ENCODE results near the gene COL15A1.

Gene COL15A1

DNA sequence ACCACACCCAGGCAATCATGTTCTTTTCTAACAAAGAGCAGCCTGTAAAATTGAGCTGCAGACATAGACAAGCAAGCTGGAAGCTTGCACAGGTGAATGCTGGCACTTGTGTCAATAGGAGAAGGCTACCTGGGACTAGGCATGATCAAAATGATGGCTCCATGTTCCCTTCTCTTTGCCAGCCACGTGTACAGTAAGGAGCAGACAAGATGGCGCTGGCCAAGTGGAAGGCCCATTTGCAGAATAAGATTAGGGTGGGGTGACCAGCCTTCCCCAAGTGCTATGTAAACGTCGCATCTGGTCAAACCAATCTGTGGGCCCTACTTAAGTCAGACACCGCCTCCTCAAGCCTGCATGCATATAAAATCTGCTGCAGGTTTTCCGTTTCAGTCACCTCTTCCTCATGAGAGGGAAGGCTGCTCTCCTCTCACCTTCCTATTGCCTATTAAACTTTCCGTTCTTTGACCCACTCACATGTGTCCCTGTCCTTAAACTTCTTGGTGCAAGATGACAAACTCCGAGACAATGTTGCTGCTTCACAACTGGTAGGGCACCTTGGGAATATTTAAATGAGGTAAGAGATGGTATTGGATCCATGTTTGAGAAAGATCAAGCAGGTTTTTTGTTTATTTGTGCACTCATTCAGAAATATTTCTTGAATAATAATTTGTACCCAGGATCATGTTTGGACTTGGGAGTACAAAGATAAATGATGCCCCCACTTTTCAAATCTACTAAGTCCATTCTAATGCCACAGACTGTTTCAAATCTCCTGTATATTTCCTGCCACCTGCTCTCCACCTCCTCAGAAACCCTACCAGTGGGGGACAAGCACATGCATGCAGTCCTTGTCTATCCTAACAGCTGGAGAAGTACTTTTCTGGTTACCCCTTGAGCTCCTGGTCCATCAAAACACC lies 130.5 kb downstream of the COL15A1 start:
- TF ChIP-seq, protein P1, sequence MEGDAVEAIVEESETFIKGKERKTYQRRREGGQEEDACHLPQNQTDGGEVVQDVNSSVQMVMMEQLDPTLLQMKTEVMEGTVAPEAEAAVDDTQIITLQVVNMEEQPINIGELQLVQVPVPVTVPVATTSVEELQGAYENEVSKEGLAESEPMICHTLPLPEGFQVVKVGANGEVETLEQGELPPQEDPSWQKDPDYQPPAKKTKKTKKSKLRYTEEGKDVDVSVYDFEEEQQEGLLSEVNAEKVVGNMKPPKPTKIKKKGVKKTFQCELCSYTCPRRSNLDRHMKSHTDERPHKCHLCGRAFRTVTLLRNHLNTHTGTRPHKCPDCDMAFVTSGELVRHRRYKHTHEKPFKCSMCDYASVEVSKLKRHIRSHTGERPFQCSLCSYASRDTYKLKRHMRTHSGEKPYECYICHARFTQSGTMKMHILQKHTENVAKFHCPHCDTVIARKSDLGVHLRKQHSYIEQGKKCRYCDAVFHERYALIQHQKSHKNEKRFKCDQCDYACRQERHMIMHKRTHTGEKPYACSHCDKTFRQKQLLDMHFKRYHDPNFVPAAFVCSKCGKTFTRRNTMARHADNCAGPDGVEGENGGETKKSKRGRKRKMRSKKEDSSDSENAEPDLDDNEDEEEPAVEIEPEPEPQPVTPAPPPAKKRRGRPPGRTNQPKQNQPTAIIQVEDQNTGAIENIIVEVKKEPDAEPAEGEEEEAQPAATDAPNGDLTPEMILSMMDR (IDR thresholded peaks at IDR 0.05), result no peak
- H3K4me3 ChIP-seq, result no peak overlapping the region
- DNase-seq (ENCODE audit: low spot score), result no peak
- H3K27ac ChIP-seq, result no peak overlapping the region

DNA sequence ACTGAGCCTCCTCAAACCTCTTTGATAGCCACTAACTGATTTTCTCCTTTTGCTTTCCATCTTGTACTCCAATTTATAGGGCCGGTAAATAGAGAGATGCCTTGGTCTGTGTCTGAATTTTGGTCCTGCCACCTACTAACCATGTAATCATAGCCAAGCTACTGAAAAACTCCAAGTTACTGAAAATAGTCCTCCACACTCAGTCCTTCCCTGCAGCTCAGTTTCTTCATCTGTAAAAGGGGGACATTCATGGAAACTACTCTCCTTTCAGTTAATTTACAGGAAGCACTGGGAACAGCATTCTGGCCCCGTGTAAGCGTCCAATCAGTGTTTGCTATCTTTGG lies 131.2 kb downstream of the COL15A1 start:
- DNase-seq (ENCODE audit: low spot score), result no peak
- peak overlapping the region in 1 of 2 donors; percentile 43 for H3K27ac ChIP-seq
- TF ChIP-seq, protein P1 (IDR thresholded peaks at IDR 0.05), result no peak
- no peak overlapping the region for H3K4me3 ChIP-seq

DNA sequence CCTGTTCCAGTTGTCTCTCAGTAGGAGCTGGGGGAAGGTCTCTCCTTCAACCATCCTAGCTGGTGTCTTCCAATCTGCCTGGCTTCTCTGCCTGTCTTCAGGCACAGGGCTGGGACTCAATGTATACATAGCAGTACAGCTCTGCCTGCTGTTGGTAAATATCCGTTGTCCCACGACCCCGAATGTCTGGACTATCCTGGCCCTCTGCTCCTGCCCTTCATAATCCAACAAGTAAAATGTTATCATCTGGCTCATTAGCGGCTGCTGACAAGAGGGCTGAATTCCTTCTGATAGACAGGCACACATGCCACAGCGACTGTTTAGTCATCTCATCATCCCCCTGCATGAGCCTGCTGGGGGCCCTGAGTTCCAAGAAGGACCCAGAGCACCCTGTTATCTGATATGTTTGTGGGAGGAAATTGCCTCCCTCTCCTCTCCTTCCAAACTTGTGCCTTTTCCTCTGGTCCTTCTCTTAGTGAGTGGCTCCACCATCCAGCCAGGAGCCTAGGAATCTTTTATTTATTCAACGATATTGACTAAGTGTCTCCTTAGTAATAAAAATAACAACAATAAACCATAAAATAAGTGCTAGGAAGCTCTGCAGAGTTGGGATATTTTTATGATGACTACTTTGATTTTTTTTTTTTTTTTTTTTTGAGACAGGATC lies 131.7 kb downstream of the COL15A1 start:
- TF ChIP-seq, protein P1 (IDR thresholded peaks at IDR 0.05), result no peak
- no peak overlapping the region for H3K4me3 ChIP-seq
- DNase-seq (ENCODE audit: low spot score), result no peak
- H3K27ac ChIP-seq, result peak overlapping the region; percentile 20 to 43

DNA sequence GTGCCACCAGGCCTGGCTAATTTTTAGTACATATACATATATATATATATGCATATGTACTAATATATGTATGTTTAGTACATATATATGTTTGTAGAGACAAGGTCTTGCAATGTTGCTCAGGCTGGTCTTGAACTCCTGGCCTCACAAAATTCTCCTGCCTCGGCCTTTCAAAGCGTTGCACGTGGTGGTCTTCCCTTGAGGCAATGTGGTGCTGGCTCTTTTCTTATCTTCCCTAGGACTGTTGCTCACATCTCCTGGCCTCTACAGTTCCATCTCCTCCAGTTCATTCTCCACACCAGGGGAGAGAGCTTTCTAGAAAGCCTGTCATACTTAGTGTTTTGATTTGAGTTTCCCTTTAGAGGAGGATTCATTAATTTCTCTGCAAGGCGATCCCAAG lies 132.3 kb downstream of the COL15A1 start:
- no peak for DNase-seq (ENCODE audit: low spot score)
- Histone ChIP-seq H3K4me3 (no peak overlapping the region), H3K27ac (no peak overlapping the region)
- TF ChIP-seq, protein P1 (IDR thresholded peaks at IDR 0.05), result no peak

DNA sequence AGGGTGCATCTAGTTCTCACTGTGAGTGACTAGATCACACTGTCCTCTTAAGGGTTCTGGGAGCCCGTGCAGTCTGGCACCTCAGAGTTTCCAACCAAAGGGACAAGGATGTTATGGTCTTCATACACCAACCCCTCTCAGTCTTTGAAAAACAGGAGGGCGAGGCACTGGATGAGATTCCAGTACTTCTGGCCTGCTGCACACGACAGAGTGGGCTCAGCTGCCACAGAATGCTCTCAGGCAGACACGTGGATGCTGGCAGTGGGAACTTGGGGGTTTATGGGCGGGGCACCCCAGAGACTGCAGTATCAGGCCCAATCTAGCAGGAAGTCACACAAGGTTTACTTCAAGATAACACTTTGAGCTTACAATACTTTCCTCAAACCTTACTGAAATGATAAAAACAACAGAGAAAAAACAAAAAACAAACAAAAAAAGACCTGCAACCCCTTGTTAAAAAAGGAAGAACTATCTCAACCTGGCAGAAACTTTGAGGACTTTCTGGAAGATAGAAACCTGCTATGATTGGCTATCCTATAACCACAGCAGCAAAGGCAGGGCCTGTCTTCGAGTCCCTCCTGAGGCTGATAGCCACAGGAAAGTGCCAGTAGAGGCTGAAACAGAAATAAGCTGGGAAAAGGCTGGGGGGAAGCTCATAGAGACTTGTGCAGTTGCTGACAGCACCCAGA lies 132.9 kb downstream of the COL15A1 start:
- no peak overlapping the region for H3K4me3 ChIP-seq
- DNase-seq (ENCODE audit: low spot score), result no peak
- no peak overlapping the region for H3K27ac ChIP-seq
- TF ChIP-seq, protein P1 (IDR thresholded peaks at IDR 0.05), result no peak

DNA sequence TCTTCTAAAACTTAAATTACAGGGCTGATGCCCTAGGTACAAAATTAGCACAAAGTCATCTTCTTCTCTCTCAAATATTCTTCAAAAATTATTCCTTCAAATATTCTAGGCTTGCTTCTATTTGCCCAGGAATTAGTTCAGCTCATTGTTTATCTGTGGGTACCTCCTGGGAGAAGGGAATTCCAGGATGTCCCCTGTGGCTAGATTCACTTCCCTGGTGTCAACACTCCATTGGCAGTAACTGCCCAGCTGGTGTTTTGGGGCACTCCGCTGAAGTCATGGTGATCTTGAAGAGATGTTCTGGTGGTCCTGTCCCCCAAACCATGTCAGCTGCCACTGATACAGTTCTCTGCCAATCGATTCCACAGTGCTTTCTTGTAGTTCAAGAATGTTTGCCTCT lies 135.0 kb downstream of the COL15A1 start:
- DNase-seq (ENCODE audit: low spot score), result no peak
- TF ChIP-seq, protein P1 (IDR thresholded peaks at IDR 0.05), result no peak
- Histone ChIP-seq H3K4me3 (no peak overlapping the region), H3K27ac (no peak overlapping the region)
